HG03354 (cell line): ENCODE data around the gene SLFN11.
"Not testable (repeated sequence)": the region's sequence is repeated elsewhere in the genome, so short reads cannot be mapped to it uniquely, and the experiment has no call there.

Experiments
- ATAC-seq: cut with Tn5 transposase; IDR thresholded peaks from one replicate; pipeline ENCODE4 v1.9.1; 2021; ENCODE audit warnings: mild to moderate bottlenecking; ENCODE audit not compliant: unreplicated experiment, poor library complexity, severe bottlenecking

Gene SLFN11

GRCh38 chr17:35312346-35312745 lies 61.1 kb downstream of the SLFN11 start:
- ATAC-seq: no peak

- not testable (repeated sequence) for ATAC-seq
Measured at GRCh38 chr17:35309345-35309744, 64.1 kb downstream of the SLFN11 start.
